GM18907 (cell line): Measurements from ENCODE around the gene ALKAL2.

ENCODE experiments used
- ATAC-seq: cut with Tn5 transposase; IDR thresholded peaks from one replicate; pipeline ENCODE4 v1.9.1; 2021; ENCODE audit warnings: mild to moderate bottlenecking, moderate library complexity; ENCODE audit not compliant: unreplicated experiment

The ALKAL2 gene

DNA sequence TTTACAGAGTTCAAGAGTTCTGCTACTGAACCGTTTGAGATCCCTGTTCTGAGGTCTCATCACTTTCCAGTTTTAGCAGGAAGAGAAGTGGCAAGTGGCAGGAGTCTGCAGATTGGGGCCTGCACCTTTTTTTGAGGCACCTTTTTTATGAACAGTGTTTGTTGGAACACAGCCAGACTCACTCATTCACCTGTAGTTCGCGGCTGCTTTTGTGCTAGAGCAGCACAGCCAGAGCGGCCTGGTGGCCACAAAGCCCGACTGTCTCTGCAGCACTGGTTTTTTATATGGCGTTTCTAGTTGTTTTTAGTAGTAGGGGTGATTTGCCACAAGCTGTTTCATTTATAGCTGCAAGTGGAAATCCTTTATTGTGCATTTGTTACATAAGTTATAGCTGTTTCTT, 14.6 kb downstream of the ALKAL2 start:
- ATAC-seq, result no peak

DNA sequence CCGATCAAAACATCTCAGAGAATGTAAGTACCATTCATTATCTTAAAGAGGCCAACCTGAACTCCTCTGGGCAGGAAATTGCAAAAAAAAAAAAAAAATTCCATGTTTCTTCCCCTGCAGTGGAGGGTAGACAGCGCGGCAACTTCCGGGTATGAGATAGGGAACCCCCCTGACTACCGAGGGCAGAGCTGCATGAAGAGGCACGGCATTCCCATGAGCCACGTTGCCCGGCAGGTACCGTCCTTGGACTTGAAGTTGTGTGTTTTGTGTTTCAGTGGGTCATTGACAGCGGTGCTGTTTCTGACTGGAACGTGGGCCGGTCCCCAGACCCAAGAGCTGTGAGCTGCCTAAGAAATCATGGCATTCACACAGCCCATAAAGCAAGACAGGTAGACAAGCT, 16.0 kb downstream of the ALKAL2 start:
- ATAC-seq, result no peak

DNA sequence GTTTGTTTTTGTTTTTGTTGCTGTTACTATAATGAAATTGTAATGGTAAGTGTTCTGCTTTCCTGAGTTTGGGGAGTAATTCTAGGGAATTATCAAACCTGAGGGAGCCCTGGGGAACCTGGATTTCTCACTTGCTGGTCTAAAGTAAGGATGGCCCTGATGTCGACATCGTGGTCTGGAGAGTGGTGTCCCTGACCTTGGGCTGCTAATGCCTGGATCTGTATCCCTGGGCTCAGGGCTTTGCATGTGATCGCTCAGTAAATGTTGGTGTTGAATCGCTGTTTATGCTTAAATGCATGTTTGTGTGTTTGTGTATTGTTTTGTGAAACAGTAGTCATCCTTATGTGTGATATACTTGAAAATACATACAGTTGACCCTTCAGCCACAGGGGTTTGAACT, 17.0 kb downstream of the ALKAL2 start:
- no peak for ATAC-seq

DNA sequence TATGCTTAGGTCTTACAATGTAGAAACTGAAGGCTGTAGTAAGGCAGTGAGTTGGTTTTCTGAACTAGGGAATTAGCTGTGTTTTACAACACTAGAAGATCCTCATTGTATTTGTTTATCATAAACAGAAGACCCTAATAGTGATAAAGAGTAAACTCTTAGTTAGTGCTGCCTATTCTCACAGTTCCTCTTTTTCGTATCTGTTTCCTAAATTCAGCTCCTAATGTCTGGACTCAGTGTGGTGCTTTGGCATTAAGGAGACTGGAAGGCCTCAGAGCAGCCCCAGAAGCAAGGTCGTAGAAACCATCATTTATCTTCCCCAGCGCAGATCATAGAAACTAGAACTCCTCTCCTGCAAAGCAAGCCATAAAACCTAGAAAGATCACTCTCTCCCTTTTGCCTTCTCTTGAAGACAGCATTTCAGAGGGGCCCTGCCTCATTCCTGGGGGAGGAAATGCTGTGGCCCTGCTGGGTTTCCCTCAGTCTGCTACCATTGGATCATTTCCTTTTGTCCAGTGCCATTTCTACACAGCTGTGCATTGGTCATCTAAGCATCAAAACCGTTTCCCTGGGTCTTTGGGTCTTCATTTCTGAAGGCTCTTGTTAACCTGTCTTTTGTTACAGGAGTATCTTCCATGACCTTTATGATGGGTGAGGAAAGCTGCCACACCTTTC, 18.4 kb downstream of the ALKAL2 start:
- ATAC-seq, result no peak

DNA sequence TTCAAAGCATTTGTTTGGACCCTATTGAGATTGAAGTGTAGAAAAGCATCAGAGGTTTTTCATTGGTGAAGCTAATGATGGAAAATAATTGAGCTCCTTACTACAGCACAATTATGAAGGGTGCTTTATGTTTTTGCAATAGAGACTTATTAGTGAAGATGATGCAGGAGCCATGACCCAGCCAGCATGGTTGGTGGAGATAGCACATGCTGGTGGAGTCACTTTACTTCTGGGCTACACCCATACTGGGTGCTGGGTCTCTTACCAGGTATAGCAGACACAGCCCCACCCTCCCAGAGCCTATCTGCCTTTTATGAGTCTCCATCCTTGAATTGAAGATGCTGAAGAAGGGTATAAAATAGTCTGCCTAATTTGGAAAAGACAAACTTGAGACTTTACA, 19.6 kb downstream of the ALKAL2 start:
- no peak for ATAC-seq

DNA sequence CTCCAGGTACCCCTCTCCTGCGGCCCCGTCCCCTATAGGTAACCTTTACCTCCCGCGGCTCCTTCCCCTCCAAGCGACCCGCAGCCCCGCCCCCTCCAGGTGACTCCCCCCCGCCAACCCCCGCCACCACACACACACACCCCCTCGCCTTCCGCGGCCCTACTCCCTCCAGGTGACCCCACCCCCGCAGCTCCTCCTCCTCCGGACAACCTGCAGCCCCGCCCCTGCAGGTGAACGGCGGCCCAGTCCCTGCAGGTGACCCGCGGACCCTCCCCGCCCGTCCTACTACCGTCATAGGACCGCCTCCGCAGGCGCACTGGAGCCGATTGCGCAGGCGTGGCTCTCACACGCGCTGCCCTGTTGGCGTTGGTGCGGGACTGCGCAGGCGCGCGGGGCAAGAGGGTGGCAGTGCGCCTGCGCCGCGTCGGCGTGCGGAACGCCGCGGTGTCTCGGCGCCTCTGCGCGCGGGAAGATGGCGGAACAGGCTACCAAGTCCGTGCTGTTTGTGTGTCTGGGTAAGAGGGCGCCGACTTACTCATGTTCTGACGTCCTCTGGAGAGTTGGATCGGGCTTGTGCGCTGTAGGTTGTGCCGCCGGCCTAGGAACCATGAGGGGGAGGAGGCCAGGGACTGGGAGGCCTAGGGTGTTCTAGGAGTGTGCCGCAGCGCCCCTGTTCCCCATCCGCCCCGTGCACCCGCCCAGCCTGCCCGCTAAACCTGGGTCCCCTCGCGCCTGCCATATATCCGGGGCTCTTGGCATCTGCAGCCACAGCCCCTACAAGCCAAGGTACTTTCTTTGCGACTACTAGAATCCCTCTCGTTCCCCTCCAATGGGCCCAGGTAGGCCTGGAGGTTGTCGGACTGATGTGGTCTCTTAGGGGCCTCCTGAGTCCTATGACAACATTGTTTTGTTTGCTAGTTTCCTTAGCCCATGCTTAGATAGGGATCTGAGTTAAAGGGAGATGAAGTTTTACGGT, 23.1 kb downstream of the ALKAL2 start, which contains the start of gene ACP1:
Gene ACP1, plus strand, starts transcription at position 455 of the 976 bp plus-strand sequence. Its CDS starts 18 bp downstream, at position 473.
- ATAC-seq, result peak; percentile 93

DNA sequence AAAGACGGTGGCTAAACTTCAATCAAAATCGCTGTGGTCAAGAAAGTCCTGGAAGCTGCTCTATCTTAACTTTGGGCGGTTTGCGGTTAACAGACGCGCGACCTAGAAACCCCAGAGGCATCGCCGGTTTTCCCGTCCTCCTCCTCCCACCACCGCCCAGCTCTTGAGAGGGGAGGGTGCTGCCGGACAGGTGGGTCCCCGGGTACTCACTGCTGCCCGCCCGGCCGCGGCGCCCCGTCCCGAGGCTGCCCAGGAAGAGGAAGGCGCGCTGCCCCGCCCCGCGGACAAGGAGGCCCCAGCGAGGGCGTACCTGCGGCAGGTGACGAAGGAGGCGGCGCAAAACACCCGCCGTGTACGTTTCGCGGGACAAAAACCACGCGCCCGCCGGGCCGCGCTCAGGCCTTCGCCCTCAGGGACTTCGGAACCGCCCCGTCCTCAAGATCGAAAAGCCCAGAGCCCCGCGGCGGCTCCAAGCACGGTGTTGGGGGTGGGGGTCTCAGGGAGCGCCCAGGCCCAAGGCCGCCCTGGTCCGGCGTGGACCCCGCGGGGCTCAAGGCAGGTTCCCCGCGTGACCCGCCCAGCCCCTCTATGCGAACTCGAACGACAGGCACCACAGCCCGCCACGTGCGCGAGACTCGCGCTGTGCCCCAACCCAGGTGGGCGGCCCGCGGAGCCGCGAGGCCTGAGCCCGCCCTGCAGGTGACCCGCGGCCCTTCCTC, 24.0 kb downstream of the ALKAL2 start, which contains the start of gene SH3YL1:
Gene SH3YL1, minus strand, starts transcription at position 259 of the 719 bp plus-strand sequence. Its CDS starts 48 bp downstream, at position 211.
- peak; percentile 31 for ATAC-seq

DNA sequence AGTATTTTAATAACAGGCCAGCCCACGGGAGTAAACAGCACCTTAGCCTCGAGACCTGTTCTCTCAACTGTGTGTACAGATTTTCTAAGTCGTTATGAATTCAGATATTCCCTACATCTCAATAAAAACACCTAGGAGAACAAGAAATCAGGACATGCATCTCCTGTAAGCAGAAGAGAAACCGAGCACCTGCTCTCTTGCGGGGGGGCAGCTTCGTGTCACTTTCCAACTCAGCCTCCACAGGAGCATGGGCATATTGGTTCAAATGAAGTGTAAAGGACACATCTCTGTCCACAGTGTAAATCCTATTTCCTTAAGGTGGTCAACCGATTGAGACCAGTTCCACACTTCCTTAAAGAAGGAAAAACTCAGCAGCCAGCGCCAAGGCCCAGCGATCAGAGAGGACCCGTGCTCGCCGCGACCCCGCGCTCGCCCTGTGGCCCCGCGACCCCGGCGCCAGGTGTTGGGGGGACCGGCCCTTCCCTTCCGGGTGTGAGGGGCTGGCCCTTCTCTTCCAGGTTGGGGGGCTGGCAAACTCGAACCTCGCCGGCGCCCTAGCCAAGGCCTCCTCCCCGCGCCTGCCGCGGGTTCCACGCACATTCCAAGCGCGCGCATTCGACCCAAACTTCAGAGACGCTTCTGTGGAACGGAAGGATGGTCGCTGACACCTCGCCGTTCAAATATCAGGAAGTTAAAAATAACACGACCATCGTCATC, 24.7 kb downstream of the ALKAL2 start:
- no peak for ATAC-seq

DNA sequence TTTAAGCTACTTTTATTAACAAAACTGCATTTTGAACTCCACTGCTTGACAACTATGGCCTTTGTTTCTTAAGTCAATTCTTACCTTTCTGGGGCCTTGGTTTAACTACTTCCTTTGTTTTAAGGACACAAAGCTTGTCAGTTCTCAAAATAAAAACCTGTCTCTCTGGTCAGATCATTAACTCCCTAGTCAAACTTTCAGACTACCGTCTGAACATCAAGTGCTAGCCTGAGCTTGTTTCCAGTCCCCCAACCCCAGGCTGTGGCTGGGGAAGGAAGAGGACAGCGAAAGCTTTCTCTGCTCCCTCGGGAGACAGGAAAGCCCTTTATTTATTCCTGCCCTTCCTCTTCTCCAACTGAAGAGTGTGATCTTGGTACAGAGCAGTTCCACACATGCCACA, 25.8 kb downstream of the ALKAL2 start:
- no peak for ATAC-seq

DNA sequence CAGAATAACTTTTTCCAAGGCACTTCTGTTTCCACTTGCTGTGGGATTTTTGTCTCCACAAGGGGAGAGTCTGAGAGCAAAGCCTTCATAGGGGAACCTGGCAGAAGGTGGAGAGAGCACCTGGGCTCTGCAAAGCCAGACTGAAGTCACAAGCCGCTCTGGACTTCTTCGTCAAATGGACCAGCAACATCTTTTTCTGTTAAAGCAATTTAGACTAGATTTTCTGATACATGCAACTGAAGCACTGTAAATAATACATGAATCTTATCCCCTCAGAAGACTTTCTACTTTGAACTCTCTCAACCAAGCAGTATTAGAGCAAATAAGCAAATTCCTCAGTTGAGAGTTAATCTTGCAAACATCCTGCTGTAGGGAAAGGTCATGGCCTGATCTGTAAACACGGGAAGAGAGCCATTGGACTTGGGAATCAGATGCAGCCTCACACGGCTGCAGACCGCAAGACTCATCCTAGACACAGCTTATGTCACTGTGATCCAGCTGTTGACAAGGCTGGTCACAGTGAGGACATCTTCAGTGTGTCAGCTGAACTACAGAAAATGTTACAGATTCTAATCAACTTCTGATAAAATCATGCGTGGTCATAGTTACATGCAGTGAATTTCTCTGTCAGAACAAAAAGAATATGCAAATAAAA, 27.3 kb downstream of the ALKAL2 start:
- no peak for ATAC-seq

DNA sequence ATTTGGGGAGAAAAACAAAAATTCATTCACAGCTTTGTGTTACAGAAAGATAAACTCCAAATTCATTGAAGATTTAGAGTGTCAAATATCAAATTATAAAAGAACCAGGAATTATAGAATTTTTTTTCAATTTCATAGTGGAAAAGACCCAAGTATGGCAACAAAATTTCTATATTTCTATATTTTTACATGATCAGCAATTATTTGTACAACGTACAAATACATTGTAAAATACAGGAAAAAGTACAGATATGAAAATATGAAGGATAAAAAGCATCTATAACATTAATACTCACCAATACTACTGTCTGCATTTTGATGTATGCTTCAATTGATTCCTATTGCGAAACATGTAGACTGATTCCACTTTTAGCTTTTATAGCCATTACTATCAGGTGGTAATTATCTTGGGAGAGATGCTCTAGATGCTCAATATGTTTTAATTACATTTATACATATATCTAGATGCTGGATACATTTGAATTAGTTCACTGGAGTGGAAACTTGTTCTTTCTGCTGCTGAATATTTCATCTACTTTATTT, 28.0 kb downstream of the ALKAL2 start:
- no peak for ATAC-seq

DNA sequence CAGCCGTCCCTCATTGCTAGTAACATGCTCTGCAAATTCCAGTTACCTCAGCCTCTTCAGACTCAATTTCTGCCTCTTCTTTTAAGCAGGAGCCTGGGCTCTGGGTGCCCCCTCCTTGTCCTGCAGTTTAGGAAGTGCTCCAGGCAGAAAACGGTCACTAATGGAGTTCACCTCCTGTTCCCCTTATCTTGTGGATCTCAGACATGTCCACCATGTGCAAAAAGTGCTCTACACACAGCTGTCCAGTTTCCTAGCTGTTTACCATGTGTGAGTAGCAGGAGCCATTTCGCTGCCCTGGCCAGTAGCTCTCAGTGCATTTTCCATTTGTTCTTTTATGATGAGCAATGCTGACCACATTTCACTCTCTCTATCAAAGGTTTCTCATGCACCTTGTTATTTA, 29.0 kb downstream of the ALKAL2 start:
- no peak for ATAC-seq

DNA sequence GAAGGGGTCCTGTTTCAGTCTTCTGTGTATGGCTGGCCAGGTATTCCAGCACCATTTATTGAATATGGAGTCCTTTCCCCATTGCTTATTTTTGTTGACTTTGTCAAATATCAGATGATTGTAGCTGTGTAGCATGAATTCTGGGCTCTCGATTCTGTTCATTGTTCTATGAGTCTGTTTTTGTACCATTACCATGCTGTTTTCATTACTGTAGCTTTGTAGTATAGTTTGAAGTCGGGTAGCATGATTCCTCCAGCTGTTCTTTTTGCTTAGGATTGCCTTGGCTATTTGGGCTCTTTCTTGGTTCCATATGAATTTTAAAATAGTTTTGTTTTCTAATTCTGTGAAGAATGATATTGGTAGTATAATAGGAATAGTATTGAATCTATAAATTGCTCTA, 30.0 kb downstream of the ALKAL2 start:
- ATAC-seq, result no peak

DNA sequence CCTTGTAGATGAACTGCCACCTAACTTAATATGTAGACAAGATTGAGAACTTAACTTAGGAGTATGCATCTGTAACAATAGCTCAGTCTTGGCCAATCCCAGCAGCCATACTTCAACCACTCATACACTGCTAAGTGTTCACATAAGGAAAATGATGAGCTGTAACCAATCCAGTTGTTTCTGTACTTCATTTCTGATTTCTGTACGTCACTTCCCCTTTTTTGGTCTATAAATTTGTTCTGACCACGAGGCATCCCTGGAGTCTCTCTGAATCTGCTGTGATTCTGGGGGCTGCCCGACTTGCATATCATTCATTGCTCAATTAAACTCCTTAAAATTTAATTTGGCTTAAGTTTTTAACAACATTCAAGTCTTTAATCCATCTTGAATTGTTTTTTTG, 30.5 kb downstream of the ALKAL2 start:
- ATAC-seq, result no peak

DNA sequence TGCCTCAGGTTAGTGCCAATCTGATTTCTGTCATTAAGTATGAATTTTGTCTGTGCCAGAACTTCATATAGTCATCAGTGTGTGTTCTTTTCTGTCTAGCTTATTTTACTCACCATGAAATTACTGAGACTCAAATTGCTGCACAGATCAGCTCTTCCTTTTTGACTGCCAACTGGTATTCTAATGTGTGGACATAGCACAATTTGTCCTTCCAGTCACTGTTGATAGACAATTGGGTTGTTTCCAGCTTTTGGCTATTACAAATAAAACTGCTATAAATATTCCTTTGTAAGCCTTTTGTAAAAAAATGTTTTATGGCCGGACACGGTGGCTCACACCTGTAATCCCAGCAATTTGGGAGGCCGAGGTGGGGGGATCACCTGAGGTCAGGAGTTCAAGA, 31.8 kb downstream of the ALKAL2 start:
- ATAC-seq, result no peak

DNA sequence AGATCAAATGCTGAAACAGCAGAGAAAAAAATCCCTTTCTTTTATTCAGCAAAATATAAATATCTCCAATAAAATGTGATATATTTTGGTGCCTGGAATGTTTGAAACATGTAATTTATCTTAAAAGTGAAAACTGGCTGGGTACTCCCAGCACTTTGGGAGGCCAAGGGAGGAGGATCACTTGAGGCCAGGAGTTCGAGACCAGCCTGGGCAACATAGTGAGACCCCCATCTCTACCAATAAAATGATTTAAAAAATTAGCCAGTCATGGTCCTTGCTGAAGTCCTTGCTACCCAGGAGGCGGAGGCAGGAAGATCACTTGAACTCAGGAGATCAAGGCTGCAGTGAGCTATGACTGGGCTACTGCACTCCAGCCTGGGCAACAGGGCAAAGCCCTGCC, 32.7 kb downstream of the ALKAL2 start:
- no peak for ATAC-seq

DNA sequence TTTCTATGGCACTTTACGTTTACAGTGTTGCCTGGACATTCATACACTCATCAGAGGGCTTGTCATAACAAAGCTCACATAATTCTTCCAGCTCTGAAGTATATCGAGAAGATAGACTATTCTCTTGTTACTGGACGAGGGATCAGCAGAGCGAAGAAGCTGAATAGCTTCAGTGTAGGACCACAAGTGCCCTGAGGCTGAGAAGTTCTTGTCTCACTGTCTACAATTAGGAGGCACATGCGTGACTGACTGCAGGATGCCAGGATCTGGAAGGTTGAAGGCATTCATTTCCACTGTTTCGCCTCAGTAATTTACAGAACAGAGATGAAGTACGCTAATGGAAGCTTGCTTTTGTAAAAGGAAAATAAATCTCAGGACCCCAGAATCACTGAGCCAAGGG, 33.6 kb downstream of the ALKAL2 start:
- no peak for ATAC-seq

DNA sequence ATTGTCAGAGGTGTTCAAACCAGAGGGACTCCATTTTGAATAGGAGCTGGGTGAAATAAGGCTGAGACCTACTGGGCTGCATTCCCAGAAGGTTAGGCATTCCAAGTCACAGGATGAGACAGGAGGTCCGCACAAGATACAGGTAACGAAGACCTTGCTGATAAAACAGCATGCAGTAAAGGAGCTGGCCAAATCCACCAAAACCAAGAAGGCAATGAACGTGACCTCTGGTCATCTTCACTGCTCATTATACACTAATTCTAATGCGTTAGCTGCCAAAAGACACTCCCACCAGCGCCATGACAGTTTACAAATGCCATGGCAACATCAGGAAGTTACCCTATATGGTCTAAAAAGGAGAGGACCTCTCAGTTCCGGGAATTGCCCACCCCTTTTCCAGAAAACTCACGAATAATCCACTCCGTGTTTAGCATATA, 34.7 kb downstream of the ALKAL2 start:
- ATAC-seq, result no peak

DNA sequence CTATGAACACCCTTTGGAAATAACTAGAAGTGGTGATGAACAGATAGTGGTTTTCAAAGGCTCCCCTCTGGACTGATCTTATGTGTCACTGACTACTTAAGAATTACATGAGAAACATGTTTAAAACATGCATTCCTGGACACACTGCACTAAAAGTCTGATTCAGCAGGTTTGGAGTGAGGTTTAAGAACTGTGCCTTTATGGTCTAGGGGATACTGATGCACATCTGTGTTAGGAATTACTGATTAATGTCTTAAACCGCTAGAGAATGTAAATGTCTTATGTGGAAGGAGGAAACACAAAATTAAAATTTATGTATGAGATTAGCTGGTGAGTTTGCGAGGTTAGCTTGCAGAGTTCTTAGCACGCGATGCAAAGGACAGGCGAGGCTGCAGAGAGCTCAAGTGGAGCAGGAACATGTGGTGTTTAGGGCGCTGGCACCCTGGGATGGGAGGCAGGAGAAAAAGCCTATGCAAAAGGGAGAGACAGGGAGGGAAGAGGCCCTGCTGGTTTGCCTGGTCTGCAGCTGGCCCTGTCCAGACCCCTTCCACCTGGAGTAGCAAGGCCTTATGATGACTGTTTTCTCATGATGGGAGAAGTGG, 35.8 kb downstream of the ALKAL2 start:
- no peak for ATAC-seq
